OCI-M2 (cell line): ENCODE results near the gene MBNL2.

ENCODE experiments used
- DNase-seq: peaks from one replicate; lab custom pipeline; 2025; ENCODE audit not compliant: unreplicated experiment; lab: John Stamatoyannopoulos, UW

The MBNL2 gene

DNA sequence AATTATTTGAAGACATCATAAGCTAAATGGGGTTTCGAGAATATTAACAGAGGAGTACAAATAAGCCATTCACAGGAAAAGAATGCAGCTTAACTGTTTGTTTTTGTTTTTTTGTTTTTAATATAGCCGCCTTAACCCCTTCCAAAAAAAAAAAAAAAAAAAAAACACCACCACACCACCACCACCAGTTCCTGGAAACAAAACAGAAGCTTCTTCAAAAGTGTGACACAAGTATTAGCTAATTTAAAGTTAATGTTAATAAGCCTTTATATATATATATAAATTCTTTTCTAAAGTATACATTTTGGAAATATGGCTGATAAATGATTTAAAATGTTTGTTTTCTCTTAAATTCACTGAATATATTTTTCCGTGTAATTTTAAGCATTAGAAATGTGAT is 213.2 kb downstream of the MBNL2 start:
- DNase-seq: no peak

GRCh38 chr13:97435794-97436193 is 213.7 kb downstream of the MBNL2 start:
- DNase-seq: no peak

- DNase-seq: no peak
These were observed 214.7 kb downstream of the MBNL2 start for GRCh38 chr13:97436845-97437244.

- DNase-seq: no peak
These were observed 215.6 kb downstream of the MBNL2 start for GRCh38 chr13:97437729-97438128.

GRCh38 chr13:97438856-97439595 is 216.9 kb downstream of the MBNL2 start:
- DNase-seq: no peak

GRCh38 chr13:97440598-97441170 is 218.6 kb downstream of the MBNL2 start:
- no peak for DNase-seq

DNA sequence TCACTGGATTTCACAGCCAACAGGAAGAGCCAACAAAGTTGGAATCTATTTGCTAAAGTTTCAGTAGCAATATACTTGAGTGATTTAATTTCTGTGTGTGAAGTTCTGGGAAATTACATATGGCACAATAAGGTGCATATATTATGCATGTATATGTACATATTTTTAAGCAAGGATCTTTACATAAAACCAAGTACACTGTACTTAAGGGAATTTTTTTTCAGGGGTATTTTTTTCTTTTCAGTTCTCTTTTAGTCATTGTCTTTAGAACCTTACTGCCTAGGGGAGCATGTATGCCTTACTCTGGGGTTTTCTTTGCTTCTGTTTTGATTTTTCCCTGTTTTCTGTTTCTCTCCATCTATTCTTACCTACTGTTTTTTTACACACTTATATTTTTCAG is 219.2 kb downstream of the MBNL2 start:
- no peak for DNase-seq
